GM21526 (cell line): ENCODE data around the gene TBX3.

Experiments used
- ATAC-seq: cut with Tn5 transposase; IDR thresholded peaks from one replicate; pipeline ENCODE4 v1.9.1; 2021; ENCODE audit warnings: moderate library complexity; ENCODE audit not compliant: unreplicated experiment, low FRiP score

Gene TBX3

GRCh38 chr12:114697243-114697716 is 13.3 kb upstream of the TBX3 start:
- ATAC-seq, result no peak

GRCh38 chr12:114696443-114697242 is 12.7 kb upstream of the TBX3 start:
- no peak for ATAC-seq

GRCh38 chr12:114695305-114695592 is 11.3 kb upstream of the TBX3 start:
- ATAC-seq, result no peak

- no peak for ATAC-seq
These were observed 10.7 kb upstream of the TBX3 start for GRCh38 chr12:114694436-114695304.

- ATAC-seq, result no peak
These were observed 9.6 kb upstream of the TBX3 start for GRCh38 chr12:114693532-114693931.

GRCh38 chr12:114693059-114693531 is 9.1 kb upstream of the TBX3 start:
- no peak for ATAC-seq

GRCh38 chr12:114692186-114693058 is 8.4 kb upstream of the TBX3 start:
- no peak for ATAC-seq

- no peak for ATAC-seq
These were observed 7.8 kb upstream of the TBX3 start for GRCh38 chr12:114691763-114692185.

GRCh38 chr12:114691196-114691595 is 7.2 kb upstream of the TBX3 start:
- no peak for ATAC-seq

GRCh38 chr12:114690267-114691135 is 6.5 kb upstream of the TBX3 start:
- no peak for ATAC-seq

GRCh38 chr12:114689075-114689994 is 5.4 kb upstream of the TBX3 start:
- ATAC-seq, result no peak

- ATAC-seq, result no peak
These were observed 4.4 kb upstream of the TBX3 start for GRCh38 chr12:114688256-114688845.

- ATAC-seq, result no peak
These were observed 3.8 kb upstream of the TBX3 start for GRCh38 chr12:114687802-114688201.

GRCh38 chr12:114686773-114687500 is 3.0 kb upstream of the TBX3 start:
- ATAC-seq, result no peak

- ATAC-seq, result no peak
These were observed 2.4 kb upstream of the TBX3 start for GRCh38 chr12:114686426-114686772.

- no peak for ATAC-seq
These were observed 1.9 kb upstream of the TBX3 start for GRCh38 chr12:114685869-114686268.

GRCh38 chr12:114685320-114685781 is 1.4 kb upstream of the TBX3 start:
- no peak for ATAC-seq

GRCh38 chr12:114684870-114685273 is 897 bp upstream of the TBX3 start:
- no peak for ATAC-seq
